Mammary epithelial cell (primary cell): ENCODE results near the gene SNX1.

Source experiments
- EZH2 ChIP-seq: IDR thresholded peaks from 2 replicates; pipeline ENCODE4 v1.6.1; 2012; ENCODE audit warnings: low read length, inconsistent platforms, borderline replicate concordance
- TF ChIP-seq, protein P1 (sequence below), 2 donors: IDR thresholded peaks in 1 of 2; conservative IDR thresholded peaks in 1 of 2; 2 replicates each; pipeline ENCODE4 v1.5.1; 2011 to 2012; ENCODE audit warnings: inconsistent platforms in 2 of 2, low read length in 2 of 2, mild to moderate bottlenecking in 2 of 2, control low read depth in 1 of 2, low read depth in 1 of 2; ENCODE audit not compliant: insufficient read depth in 1 of 2; ENCODE audit errors: extremely low read depth in 1 of 2

DNA sequence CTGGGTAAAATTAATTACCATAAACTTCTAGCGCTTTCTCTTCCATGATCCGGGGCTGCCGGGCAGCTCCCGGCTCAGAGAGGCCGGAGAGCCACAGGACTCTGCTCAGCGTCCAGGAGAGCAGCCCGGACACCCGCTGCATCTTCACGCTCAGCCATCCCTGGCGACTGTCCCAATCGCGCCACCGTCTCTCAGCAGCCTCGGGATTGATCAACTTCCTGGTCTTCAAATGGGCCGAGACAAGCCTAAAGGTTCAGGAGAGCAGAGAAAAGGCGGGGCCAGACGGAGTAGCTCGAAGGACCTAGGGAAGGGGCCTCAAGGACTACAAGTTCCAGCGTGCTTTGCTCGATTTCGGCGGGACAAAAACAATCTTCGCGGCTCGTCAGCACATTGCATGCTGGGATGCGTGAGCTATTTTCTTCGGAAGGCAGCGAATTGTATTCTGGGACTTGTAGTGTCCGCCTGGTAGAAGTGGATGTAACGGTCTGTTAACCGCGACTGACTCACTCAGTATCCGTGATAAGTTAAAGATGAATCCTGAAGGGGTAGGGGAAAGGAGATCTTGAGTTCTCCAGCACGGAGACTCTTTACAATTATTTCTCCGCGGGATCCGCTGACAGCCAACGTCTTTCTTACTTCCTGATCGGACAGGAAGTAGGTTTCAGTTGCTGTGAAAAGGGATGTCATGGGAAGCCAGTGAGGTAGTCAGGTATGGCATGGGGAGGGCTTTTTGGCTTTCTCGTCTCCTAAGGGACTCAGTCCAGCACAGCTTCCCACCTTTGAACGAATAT is 2.0 kb upstream of the SNX1 start, which contains the start of gene CIAO2A:
- TF ChIP-seq, protein P1, sequence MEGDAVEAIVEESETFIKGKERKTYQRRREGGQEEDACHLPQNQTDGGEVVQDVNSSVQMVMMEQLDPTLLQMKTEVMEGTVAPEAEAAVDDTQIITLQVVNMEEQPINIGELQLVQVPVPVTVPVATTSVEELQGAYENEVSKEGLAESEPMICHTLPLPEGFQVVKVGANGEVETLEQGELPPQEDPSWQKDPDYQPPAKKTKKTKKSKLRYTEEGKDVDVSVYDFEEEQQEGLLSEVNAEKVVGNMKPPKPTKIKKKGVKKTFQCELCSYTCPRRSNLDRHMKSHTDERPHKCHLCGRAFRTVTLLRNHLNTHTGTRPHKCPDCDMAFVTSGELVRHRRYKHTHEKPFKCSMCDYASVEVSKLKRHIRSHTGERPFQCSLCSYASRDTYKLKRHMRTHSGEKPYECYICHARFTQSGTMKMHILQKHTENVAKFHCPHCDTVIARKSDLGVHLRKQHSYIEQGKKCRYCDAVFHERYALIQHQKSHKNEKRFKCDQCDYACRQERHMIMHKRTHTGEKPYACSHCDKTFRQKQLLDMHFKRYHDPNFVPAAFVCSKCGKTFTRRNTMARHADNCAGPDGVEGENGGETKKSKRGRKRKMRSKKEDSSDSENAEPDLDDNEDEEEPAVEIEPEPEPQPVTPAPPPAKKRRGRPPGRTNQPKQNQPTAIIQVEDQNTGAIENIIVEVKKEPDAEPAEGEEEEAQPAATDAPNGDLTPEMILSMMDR (conservative IDR thresholded peaks at IDR 0.05 in 1 of 2, IDR thresholded peaks at IDR 0.05 in 1 of 2; ENCODE audit: extremely low read depth in 1 of 2, insufficient read depth in 1 of 2, low read depth in 1 of 2, low read length in 2 of 2): no peak
- TF ChIP-seq EZH2: no peak
